Vagina (tissue), 2 donors: ENCODE measurements around the gene CENPF. TPM values are rescaled to one million over a fixed set of nuclear protein-coding genes. Genes with fewer than 3 reads are reported as not detected.

Experiments
- DNase-seq, 2 donors: peaks; one replicate each; pipeline ENCODE4 v3.0.0-alpha.2; 2017; ENCODE audit errors: extremely low spot score in 2 of 2
- H3K27ac ChIP-seq: fragments of 200-600 bp; sonication (generic); one replicate; pipeline ENCODE4 v1.5.1; 2019
- H3K27me3 ChIP-seq: fragments of 200-600 bp; sonication (generic); one replicate; pipeline ENCODE4 v1.5.1; 2019
- H3K36me3 ChIP-seq, 2 donors: fragments of 200-600 bp; sonication (generic); one replicate each; pipeline ENCODE4 v1.5.1; 2017 to 2019
- H3K4me1 ChIP-seq: fragments of 200-600 bp; sonication (generic); one replicate; pipeline ENCODE4 v1.5.1; 2019
- H3K4me3 ChIP-seq, 2 donors: fragments of 200-600 bp; sonication (generic); 1 replicate in 1 of 2; 2 replicates in 1 of 2; pipeline ENCODE4 v1.5.1; 2016 to 2019
- H3K9me3 ChIP-seq: fragments of 200-600 bp; sonication (generic); one replicate; pipeline ENCODE4 v1.5.1; 2019
- CTCF ChIP-seq, 3 experiments: fragments of 450-650 bp in 2 of 3; fragments of 200-600 bp in 1 of 3; sonication (generic) in 1 of 3; IDR thresholded peaks; one replicate each; pipeline ENCODE4 v1.5.1; 2017 to 2019; ENCODE audit warnings: antibody characterized with exemption in 3 of 3, mild to moderate bottlenecking in 2 of 3, moderate library complexity in 2 of 3
- POLR2A ChIP-seq, 2 donors: fragments of 450-650 bp; IDR thresholded peaks; one replicate each; pipeline ENCODE4 v1.6.1; 2017; ENCODE audit warnings: antibody characterized with exemption in 2 of 2, mild to moderate bottlenecking in 2 of 2, moderate library complexity in 2 of 2
- POLR2AphosphoS5 ChIP-seq, 2 donors: sonication (generic); formaldehyde crosslinking; IDR thresholded peaks; one replicate each; pipeline ENCODE4 v1.9.0; 2017; ENCODE audit warnings: antibody characterized with exemption in 2 of 2, mild to moderate bottlenecking in 2 of 2, low read depth in 1 of 2; ENCODE audit not compliant: insufficient read depth in 1 of 2
- intact Hi-C: fragments of 100-400 bp; cut with DNase I; formaldehyde crosslinking; loops from one replicate; pipeline ENCODE4 v1.15.1; 2023
- total RNA-seq: library from RNA; depleted of rRNA; stranded (reverse); fragments of >200 nt; gene quantifications from one replicate; pipeline ENCODE4 v1.2.3, GENCODE V29; 2016

CENPF gene
- total RNA-seq, 1 donor from 2014 or later = 6.4 TPM

GRCh38 chr1:214712737-214713136 is 109.7 kb downstream of the CENPF start:
- no peak for DNase-seq
- Histone ChIP-seq H3K4me3 (no peak overlapping the region), H3K27ac (no peak overlapping the region), H3K4me1 (no peaks in the 10 kb centered on the region), H3K27me3 (no peaks in the 10 kb centered on the region), H3K9me3 (no peaks in the 10 kb centered on the region), H3K36me3 (no peaks in the 10 kb centered on the region)
- no peak for TF ChIP-seq CTCF (IDR thresholded peaks at IDR 0.05)
- no peak for TF ChIP-seq POLR2AphosphoS5 (IDR thresholded peaks at IDR 0.05; ENCODE audit: insufficient read depth in 1 of 2, low read depth in 1 of 2)
- no peak for TF ChIP-seq POLR2A (IDR thresholded peaks at IDR 0.05)
- intact Hi-C loops = no loop called here

Other genes starting within 250 kb of the CENPF start
- 24.3 TPM for gene PTPN14, start 51.6 kb upstream of the CENPF start, total RNA-seq